Measurements from ENCODE around the gene CAMKK2.
"Not testable (repeated sequence)": the region's sequence is repeated elsewhere in the genome, so short reads cannot be mapped to it uniquely, and the experiment has no call there.

The CAMKK2 gene

DNA sequence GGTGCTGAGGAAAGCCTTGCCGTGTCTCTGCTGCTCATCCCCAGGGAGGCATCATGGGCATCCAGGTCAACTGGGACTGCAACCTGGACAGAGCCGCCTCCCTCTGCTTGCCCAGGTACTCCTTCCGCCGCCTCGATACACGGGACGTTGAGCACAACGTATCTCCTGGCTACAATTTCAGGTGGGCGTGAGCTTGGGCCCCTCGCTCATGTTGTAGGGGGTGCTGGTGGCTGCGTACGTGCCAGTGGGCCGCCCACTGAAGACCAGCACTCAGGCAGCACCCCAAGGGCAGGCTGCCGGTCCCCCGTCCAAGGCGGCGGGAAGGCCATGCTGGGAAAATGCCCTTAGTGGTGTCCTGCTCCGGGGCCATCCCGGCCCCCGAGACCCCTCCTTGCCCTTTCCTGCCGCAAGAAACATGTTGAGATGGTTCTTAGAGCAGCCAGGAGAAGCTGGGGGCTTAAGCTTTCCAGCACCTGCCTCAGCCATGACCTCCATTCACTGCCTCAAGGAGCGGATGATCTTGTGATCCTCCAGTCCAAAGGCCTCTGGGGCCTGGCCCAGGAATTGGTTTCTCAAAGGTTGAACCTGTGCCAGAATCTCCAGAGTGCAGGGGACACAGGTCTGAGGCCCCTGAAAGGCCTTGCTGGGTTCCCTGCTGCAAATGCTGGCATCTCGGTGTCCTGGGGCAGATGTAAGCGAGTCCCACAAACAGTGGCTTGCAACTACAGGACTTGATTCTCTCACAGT lies 67.4 kb downstream of the CAMKK2 start:
- TF ChIP-seq YY1 (IDR thresholded peaks at IDR 0.05; ENCODE audit: insufficient read depth, insufficient read length): no peak
- TF ChIP-seq ZNF274 (IDR thresholded peaks at IDR 0.05; ENCODE audit: low read depth, low read length): no peak
- no peak for TF ChIP-seq SUZ12 (IDR thresholded peaks at IDR 0.05; ENCODE audit: extremely low read depth, insufficient read depth, insufficient read length)
- no peaks in the 10 kb centered on the region for H3K9me3 ChIP-seq (ENCODE audit: insufficient read depth, low read length)
- H3K27me3 ChIP-seq (ENCODE audit: insufficient read depth, insufficient read length): no peaks in the 10 kb centered on the region
- H3K9ac ChIP-seq (ENCODE audit: insufficient read length, low read depth): peak overlapping the region; percentile 23
- DNase-seq (ENCODE audit: low read depth, low spot score): no peak
- H3K4me3 ChIP-seq (ENCODE audit: insufficient read length, low read depth): no peak overlapping the region
- H3K4me1 ChIP-seq (ENCODE audit: insufficient read depth, insufficient read length): peaks cover 2% of the 10 kb centered on the region
- H3K36me3 ChIP-seq (ENCODE audit: insufficient read depth, insufficient read length, low read length): peaks cover 48% of the 10 kb centered on the region

DNA sequence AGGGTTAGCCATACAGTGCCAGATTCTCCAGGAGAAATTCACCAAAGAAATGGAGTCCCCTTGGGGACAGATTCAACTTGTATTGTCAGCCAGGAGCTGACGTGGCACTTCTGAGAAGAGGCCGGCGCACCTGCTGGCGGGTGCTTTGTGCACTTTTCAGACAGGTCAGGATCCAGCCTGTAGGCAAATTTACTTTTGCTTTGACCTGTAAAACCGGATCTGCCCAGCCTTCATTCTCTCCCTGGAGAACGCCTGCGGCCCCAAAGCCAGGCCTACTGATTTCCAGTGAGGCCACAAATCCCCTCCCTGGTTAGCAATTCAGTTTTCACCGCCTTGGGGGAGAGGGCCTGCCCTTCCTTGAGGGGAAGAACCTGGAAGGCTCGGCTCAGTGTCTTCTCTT lies 69.2 kb downstream of the CAMKK2 start:
- no peak for DNase-seq (ENCODE audit: low read depth, low spot score)
- Histone ChIP-seq H3K9me3 (ENCODE audit: insufficient read depth, low read length) (no peaks in the 10 kb centered on the region), H3K27me3 (ENCODE audit: insufficient read depth, insufficient read length) (no peaks in the 10 kb centered on the region), H3K4me3 (ENCODE audit: insufficient read length, low read depth) (no peak overlapping the region), H3K4me1 (ENCODE audit: insufficient read depth, insufficient read length) (peaks cover 2% of the 10 kb centered on the region), H3K9ac (ENCODE audit: insufficient read length, low read depth) (no peak overlapping the region), H3K36me3 (ENCODE audit: insufficient read depth, insufficient read length, low read length) (peaks cover 44% of the 10 kb centered on the region)
- no peak for TF ChIP-seq YY1 (IDR thresholded peaks at IDR 0.05; ENCODE audit: insufficient read depth, insufficient read length)
- no peak for TF ChIP-seq ZNF274 (IDR thresholded peaks at IDR 0.05; ENCODE audit: low read depth, low read length)
- TF ChIP-seq SUZ12 (IDR thresholded peaks at IDR 0.05; ENCODE audit: extremely low read depth, insufficient read depth, insufficient read length): no peak

DNA sequence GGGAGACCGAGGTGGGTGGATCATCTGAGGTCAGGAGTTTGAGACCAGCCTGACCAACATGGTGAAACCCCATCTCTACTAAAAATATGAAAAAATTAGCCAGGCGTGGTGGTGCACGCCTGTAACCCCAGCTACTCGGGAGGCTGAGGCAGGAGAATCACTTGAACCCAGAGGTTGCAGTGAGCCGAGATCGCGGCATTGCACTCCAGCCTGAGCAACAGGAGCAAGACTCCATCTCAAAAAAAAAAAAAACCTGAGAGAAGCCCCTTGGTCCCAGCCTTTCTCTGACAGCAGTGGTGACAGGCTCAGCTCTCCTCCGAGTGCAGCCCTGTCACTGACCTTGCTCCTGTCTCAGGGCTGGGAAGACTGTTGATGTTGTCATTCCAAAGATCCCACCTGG lies 69.6 kb downstream of the CAMKK2 start:
- not testable (repeated sequence) for H3K4me1 ChIP-seq (ENCODE audit: insufficient read depth, insufficient read length); H3K9ac ChIP-seq (ENCODE audit: insufficient read length, low read depth); H3K4me3 ChIP-seq (ENCODE audit: insufficient read length, low read depth); H3K27me3 ChIP-seq (ENCODE audit: insufficient read depth, insufficient read length); H3K9me3 ChIP-seq (ENCODE audit: insufficient read depth, low read length); DNase-seq (ENCODE audit: low read depth, low spot score)
- peaks cover 40% of the 10 kb centered on the region for H3K36me3 ChIP-seq (ENCODE audit: insufficient read depth, insufficient read length, low read length)

DNA sequence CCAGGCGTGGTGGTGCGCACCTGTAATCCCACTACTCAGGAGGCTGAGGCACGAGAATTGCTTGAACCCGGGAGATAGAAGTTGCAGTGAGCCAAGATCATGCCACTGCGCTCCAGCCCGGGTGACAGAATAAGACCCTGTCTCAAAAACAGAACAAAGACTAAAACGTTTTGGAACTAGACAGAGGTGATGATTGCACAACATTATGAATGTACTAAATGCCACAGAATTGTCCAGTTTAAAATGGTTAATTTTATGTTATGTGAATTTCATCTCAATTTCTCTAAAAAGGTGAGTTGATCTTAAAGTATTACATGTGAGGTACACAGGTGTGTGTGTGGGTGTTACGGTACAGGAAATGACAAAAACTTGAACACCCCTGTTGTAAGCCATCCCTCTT lies 70.1 kb downstream of the CAMKK2 start:
- Histone ChIP-seq H3K9me3 (ENCODE audit: insufficient read depth, low read length) (no peaks in the 10 kb centered on the region), H3K4me3 (ENCODE audit: insufficient read length, low read depth) (no peak overlapping the region), H3K27me3 (ENCODE audit: insufficient read depth, insufficient read length) (no peaks in the 10 kb centered on the region), H3K36me3 (ENCODE audit: insufficient read depth, insufficient read length, low read length) (peaks cover 38% of the 10 kb centered on the region), H3K9ac (ENCODE audit: insufficient read length, low read depth) (no peak overlapping the region), H3K4me1 (ENCODE audit: insufficient read depth, insufficient read length) (peaks cover 2% of the 10 kb centered on the region)
- TF ChIP-seq ZNF274 (IDR thresholded peaks at IDR 0.05; ENCODE audit: low read depth, low read length): no peak
- no peak for TF ChIP-seq SUZ12 (IDR thresholded peaks at IDR 0.05; ENCODE audit: extremely low read depth, insufficient read depth, insufficient read length)
- TF ChIP-seq YY1 (IDR thresholded peaks at IDR 0.05; ENCODE audit: insufficient read depth, insufficient read length): no peak
- no peak for DNase-seq (ENCODE audit: low read depth, low spot score)

DNA sequence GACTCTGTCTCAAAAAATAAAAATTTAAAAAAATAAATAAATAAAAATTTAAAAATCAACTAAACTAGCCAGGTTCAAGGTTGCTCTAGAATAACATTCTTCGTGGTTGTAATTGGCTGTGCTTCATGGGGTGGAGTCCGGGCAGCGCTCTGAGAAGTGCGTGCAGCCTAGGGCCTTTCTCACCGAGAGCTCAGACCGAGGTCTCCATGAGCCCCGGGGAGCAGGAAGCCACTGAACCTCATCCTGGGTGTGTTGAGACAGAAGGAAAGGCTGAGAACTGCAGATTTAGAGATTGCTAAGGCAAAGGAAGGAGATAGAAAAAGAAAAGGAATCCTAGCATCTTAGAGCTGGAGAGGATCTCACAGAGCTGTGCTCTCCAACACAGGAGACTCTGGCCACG lies 71.9 kb downstream of the CAMKK2 start:
- Histone ChIP-seq H3K36me3 (ENCODE audit: insufficient read depth, insufficient read length, low read length) (peaks cover 32% of the 10 kb centered on the region), H3K4me3 (ENCODE audit: insufficient read length, low read depth) (no peak overlapping the region), H3K9me3 (ENCODE audit: insufficient read depth, low read length) (no peaks in the 10 kb centered on the region), H3K27me3 (ENCODE audit: insufficient read depth, insufficient read length) (no peaks in the 10 kb centered on the region), H3K4me1 (ENCODE audit: insufficient read depth, insufficient read length) (no peaks in the 10 kb centered on the region), H3K9ac (ENCODE audit: insufficient read length, low read depth) (no peak overlapping the region)
- DNase-seq (ENCODE audit: low read depth, low spot score): no peak
- TF ChIP-seq SUZ12 (IDR thresholded peaks at IDR 0.05; ENCODE audit: extremely low read depth, insufficient read depth, insufficient read length) (no peak), YY1 (IDR thresholded peaks at IDR 0.05; ENCODE audit: insufficient read depth, insufficient read length) (no peak), ZNF274 (IDR thresholded peaks at IDR 0.05; ENCODE audit: low read depth, low read length) (no peak)

DNA sequence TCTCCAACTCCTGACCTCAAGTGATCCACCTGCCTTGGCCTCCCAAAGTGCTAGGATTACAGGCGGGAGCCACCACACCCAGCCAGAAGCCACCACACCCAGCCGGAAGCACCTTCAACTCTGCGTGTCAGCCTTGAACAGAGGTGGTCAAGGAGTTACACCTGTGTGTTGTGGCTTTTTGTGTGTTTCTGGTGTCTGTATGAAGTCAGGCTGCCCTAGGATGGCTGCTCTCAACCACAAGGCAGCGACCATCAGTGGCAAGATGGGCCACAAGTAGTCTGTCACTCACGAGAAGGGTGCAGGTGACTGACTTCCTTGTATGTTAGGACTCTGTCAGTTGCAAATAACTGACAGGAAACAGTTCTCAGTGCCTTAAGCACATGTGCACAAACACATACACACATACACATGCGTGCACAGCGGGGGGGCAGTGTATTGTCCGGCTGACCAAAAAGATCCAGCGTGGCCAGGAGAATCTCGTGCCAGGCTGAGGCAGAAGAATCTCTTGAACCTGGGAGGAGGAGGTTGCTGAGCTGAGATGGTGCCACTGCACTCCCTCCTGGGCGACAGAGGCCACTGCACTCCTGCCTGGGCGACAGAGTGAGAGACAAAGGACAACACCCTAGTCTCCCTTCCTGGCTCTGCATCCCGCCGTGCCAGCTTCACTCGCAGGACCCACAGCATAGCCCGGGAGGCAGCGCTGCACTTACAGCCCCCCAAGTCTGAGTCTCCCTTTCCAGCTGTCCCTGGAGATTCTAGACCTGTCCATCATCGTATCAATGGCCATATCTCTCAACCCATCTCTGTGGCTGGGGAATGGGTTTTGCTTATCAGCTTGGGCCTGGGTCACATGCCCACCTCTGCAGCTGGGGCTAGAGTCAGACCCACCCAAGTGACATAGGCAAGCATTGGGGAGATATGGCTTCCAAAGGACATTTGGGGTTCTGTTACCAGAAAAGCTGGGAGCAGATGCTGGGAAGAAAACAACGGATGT lies 72.9 kb downstream of the CAMKK2 start:
- Histone ChIP-seq H3K4me3 (ENCODE audit: insufficient read length, low read depth) (no peak overlapping the region), H3K27me3 (ENCODE audit: insufficient read depth, insufficient read length) (no peaks in the 10 kb centered on the region), H3K36me3 (ENCODE audit: insufficient read depth, insufficient read length, low read length) (peaks cover 28% of the 10 kb centered on the region), H3K9me3 (ENCODE audit: insufficient read depth, low read length) (no peaks in the 10 kb centered on the region), H3K9ac (ENCODE audit: insufficient read length, low read depth) (no peak overlapping the region), H3K4me1 (ENCODE audit: insufficient read depth, insufficient read length) (no peaks in the 10 kb centered on the region)
- TF ChIP-seq SUZ12 (IDR thresholded peaks at IDR 0.05; ENCODE audit: extremely low read depth, insufficient read depth, insufficient read length): no peak
- TF ChIP-seq YY1 (IDR thresholded peaks at IDR 0.05; ENCODE audit: insufficient read depth, insufficient read length): no peak
- no peak for TF ChIP-seq ZNF274 (IDR thresholded peaks at IDR 0.05; ENCODE audit: low read depth, low read length)
- DNase-seq (ENCODE audit: low read depth, low spot score): no peak

DNA sequence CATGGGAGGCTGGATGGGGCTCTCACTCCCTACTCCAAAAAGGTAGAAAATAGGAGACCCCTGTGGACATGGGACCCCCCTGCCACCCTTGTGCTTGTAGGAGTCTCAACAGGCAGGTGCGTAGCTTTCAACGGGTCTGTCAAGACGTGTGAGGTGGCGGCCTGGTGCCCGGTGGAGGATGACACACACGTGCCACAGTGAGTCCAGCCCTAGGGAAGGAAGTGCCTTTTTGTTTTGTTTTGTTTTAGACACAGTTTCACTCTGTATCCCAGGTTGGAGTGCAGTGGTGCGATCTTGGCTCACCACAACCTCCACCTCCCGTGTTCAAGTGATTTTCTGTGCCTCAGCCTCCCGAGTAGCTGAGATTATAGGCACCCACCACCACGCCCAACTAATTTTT lies 73.7 kb downstream of the CAMKK2 start:
- Histone ChIP-seq H3K4me1 (ENCODE audit: insufficient read depth, insufficient read length) (no peaks in the 10 kb centered on the region), H3K27me3 (ENCODE audit: insufficient read depth, insufficient read length) (no peaks in the 10 kb centered on the region), H3K36me3 (ENCODE audit: insufficient read depth, insufficient read length, low read length) (peaks cover 30% of the 10 kb centered on the region), H3K9me3 (ENCODE audit: insufficient read depth, low read length) (no peaks in the 10 kb centered on the region), H3K4me3 (ENCODE audit: insufficient read length, low read depth) (no peak overlapping the region), H3K9ac (ENCODE audit: insufficient read length, low read depth) (no peak overlapping the region)
- no peak for TF ChIP-seq YY1 (IDR thresholded peaks at IDR 0.05; ENCODE audit: insufficient read depth, insufficient read length)
- TF ChIP-seq SUZ12 (IDR thresholded peaks at IDR 0.05; ENCODE audit: extremely low read depth, insufficient read depth, insufficient read length): no peak
- no peak for TF ChIP-seq ZNF274 (IDR thresholded peaks at IDR 0.05; ENCODE audit: low read depth, low read length)
- no peak for DNase-seq (ENCODE audit: low read depth, low spot score)

All from NT2/D1 (cell line).